Neural cell (in vitro differentiated cells): Measurements from ENCODE around the gene PLEKHA7. TPM values are rescaled to one million over a fixed set of nuclear protein-coding genes. Genes with fewer than 3 reads are reported as not detected.
A peak's percentile ranks its signal among the peaks of the same experiment; 100 is the strongest.

ENCODE experiments used
- H2AFZ ChIP-seq: fragments of 200-600, 300-800 bp; sonication (generic), shearing (Covaris generic); 2 replicates; pipeline ENCODE4 v1.6.0; 2014; ENCODE audit warnings: low read depth, mild to moderate bottlenecking, antibody characterized with exemption, low read length, moderate library complexity
- H3F3A ChIP-seq: fragments of 200-600 bp; shearing (Covaris generic); 2 replicates; pipeline ENCODE4 v1.6.1; 2016; ENCODE audit warnings: mild to moderate bottlenecking, moderate library complexity, mixed read lengths, antibody characterized with exemption, low read length; ENCODE audit not compliant: insufficient read depth, poor library complexity, severe bottlenecking
- H3K27ac ChIP-seq: fragments of 200-600, 300-800 bp; sonication (generic), shearing (Covaris generic); 2 replicates; pipeline ENCODE4 v1.5.1; 2014; ENCODE audit warnings: mild to moderate bottlenecking, low read length, moderate library complexity
- H3K27me3 ChIP-seq: fragments of 300-800, 200-600 bp; sonication (generic), shearing (Covaris generic); 2 replicates; pipeline ENCODE4 v1.6.0; 2014; ENCODE audit warnings: mild to moderate bottlenecking, low read depth, low read length, moderate library complexity; ENCODE audit not compliant: insufficient read depth
- H3K36me3 ChIP-seq: fragments of 300-800, 200-600 bp; sonication (generic), shearing (Covaris generic); 2 replicates; pipeline ENCODE4 v1.5.1; 2014; ENCODE audit warnings: mild to moderate bottlenecking, antibody characterized with exemption, low read length, moderate library complexity; ENCODE audit not compliant: insufficient read depth
- H3K4me2 ChIP-seq: fragments of 300-800, 200-600 bp; sonication (generic), shearing (Covaris generic); 2 replicates; pipeline ENCODE4 v1.6.0; 2014; ENCODE audit warnings: mild to moderate bottlenecking, low read length
- H3K4me3 ChIP-seq: fragments of 300-800, 200-600 bp; sonication (generic), shearing (Covaris generic); 2 replicates; pipeline ENCODE4 v1.5.1; 2014; ENCODE audit warnings: mild to moderate bottlenecking, low read length, moderate library complexity
- H3K79me2 ChIP-seq: fragments of 200-600 bp; shearing (Covaris generic); replicated peaks from 2 replicates; pipeline ENCODE4 v1.6.0; 2014; ENCODE audit warnings: mild to moderate bottlenecking, low read length, moderate library complexity; ENCODE audit not compliant: insufficient read depth
- H3K9ac ChIP-seq: fragments of 300-800, 200-600 bp; sonication (generic), shearing (Covaris generic); 2 replicates; pipeline ENCODE4 v1.6.1; 2016; ENCODE audit warnings: mild to moderate bottlenecking, low read length, mixed read lengths
- H3K9me2 ChIP-seq: fragments of 200-600 bp; shearing (Covaris generic); 2 replicates; pipeline ENCODE4 v1.6.1; 2016; ENCODE audit warnings: mild to moderate bottlenecking, low read length, mixed read lengths; ENCODE audit not compliant: insufficient read depth
- H3K9me3 ChIP-seq: fragments of 200-600, 300-800 bp; sonication (generic), shearing (Covaris generic); 2 replicates; pipeline ENCODE4 v1.6.1; 2016; ENCODE audit warnings: mild to moderate bottlenecking, mixed run types, low read length, moderate library complexity, mixed read lengths
- H4K20me1 ChIP-seq: fragments of 200-600 bp; shearing (Covaris generic); 2 replicates; pipeline ENCODE4 v1.6.1; 2016; ENCODE audit warnings: mild to moderate bottlenecking, mixed run types; ENCODE audit not compliant: insufficient read depth
- EP300 ChIP-seq: fragments of 450-650 bp; conservative IDR thresholded peaks from 2 replicates; pipeline ENCODE4 v1.6.1; 2014; ENCODE audit warnings: antibody characterized with exemption, mild to moderate bottlenecking, moderate library complexity; ENCODE audit not compliant: poor library complexity, severe bottlenecking
- EZH2 ChIP-seq: fragments of 200-600, 300-800 bp; shearing (Covaris generic), sonication (generic); IDR thresholded peaks from 2 replicates; pipeline ENCODE4 v1.6.1; 2014; ENCODE audit warnings: antibody characterized with exemption, low read length, borderline replicate concordance, mild to moderate bottlenecking; ENCODE audit not compliant: insufficient read depth, poor library complexity, severe bottlenecking
- MXI1 ChIP-seq: fragments of 450-650 bp; conservative IDR thresholded peaks from 2 replicates; pipeline ENCODE4 v1.6.1; 2014; ENCODE audit warnings: antibody characterized with exemption, mild to moderate bottlenecking; ENCODE audit not compliant: poor library complexity, severe bottlenecking
- POLR2AphosphoS5 ChIP-seq: IDR thresholded peaks from 2 replicates; pipeline ENCODE4 v1.6.1; 2012
- RAD21 ChIP-seq: fragments of 450-650 bp; conservative IDR thresholded peaks from 2 replicates; pipeline ENCODE4 v1.6.1; 2014; ENCODE audit warnings: antibody characterized with exemption, mild to moderate bottlenecking, moderate library complexity
- SMC3 ChIP-seq: fragments of 450-650 bp; conservative IDR thresholded peaks from 2 replicates; pipeline ENCODE4 v1.6.1; 2014; ENCODE audit warnings: antibody characterized with exemption, mild to moderate bottlenecking, moderate library complexity; ENCODE audit not compliant: poor library complexity
- TAF1 ChIP-seq: IDR thresholded peaks from 2 replicates; pipeline ENCODE4 v1.6.1; 2012; ENCODE audit warnings: low read depth
- polyA plus RNA-seq: library from polyadenylated mRNA; depleted of rRNA; stranded (reverse); fragments of >200 nt; gene quantifications from 2 replicates; pipeline ENCODE4 v1.2.3, GENCODE V29; 2014
- TF ChIP-seq, protein P1 (sequence below): fragments of 450-650 bp; IDR thresholded peaks from 2 replicates; pipeline ENCODE4 v1.5.1; 2014; ENCODE audit warnings: antibody characterized with exemption, mild to moderate bottlenecking, moderate library complexity; ENCODE audit not compliant: poor library complexity, severe bottlenecking
- TF ChIP-seq, protein P2 (sequence below): IDR thresholded peaks from 2 replicates; pipeline ENCODE4 v1.6.1; 2012; ENCODE audit warnings: borderline replicate concordance

Gene PLEKHA7
- polyA plus RNA-seq, 1 donor from 2014 or later, result 45.7 TPM

DNA sequence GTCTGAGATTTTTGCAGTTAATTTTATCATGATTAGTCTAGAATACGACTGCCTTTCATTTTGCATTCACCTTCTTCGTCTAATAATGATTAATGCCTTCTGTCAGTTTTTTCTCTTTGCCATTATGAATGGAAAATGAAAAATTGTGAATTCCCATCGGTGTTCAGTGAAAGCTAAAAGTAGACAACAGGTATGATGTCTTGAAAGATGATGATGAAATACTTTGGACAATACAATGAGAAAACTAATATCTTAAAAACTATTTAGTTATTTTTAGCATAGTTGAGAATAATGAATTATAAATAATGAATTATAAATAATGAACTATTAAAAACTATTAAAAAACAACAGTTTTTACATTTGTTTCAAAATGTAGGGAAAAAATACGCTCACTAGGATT lies 270.7 kb downstream of the PLEKHA7 start:
- no peak overlapping the region for H3K27ac ChIP-seq
- peaks cover 92% of the 10 kb centered on the region for H3K79me2 ChIP-seq
- H3K27me3 ChIP-seq, result no peaks in the 10 kb centered on the region
- H3K9me3 ChIP-seq, result peaks cover 3% of the 10 kb centered on the region
- TF ChIP-seq, protein P1, sequence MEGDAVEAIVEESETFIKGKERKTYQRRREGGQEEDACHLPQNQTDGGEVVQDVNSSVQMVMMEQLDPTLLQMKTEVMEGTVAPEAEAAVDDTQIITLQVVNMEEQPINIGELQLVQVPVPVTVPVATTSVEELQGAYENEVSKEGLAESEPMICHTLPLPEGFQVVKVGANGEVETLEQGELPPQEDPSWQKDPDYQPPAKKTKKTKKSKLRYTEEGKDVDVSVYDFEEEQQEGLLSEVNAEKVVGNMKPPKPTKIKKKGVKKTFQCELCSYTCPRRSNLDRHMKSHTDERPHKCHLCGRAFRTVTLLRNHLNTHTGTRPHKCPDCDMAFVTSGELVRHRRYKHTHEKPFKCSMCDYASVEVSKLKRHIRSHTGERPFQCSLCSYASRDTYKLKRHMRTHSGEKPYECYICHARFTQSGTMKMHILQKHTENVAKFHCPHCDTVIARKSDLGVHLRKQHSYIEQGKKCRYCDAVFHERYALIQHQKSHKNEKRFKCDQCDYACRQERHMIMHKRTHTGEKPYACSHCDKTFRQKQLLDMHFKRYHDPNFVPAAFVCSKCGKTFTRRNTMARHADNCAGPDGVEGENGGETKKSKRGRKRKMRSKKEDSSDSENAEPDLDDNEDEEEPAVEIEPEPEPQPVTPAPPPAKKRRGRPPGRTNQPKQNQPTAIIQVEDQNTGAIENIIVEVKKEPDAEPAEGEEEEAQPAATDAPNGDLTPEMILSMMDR, result no peak
- no peak for TF ChIP-seq SMC3
- TF ChIP-seq POLR2AphosphoS5, result no peak
- TF ChIP-seq RAD21, result no peak
- TF ChIP-seq EZH2, result no peak
- TF ChIP-seq, protein P2, sequence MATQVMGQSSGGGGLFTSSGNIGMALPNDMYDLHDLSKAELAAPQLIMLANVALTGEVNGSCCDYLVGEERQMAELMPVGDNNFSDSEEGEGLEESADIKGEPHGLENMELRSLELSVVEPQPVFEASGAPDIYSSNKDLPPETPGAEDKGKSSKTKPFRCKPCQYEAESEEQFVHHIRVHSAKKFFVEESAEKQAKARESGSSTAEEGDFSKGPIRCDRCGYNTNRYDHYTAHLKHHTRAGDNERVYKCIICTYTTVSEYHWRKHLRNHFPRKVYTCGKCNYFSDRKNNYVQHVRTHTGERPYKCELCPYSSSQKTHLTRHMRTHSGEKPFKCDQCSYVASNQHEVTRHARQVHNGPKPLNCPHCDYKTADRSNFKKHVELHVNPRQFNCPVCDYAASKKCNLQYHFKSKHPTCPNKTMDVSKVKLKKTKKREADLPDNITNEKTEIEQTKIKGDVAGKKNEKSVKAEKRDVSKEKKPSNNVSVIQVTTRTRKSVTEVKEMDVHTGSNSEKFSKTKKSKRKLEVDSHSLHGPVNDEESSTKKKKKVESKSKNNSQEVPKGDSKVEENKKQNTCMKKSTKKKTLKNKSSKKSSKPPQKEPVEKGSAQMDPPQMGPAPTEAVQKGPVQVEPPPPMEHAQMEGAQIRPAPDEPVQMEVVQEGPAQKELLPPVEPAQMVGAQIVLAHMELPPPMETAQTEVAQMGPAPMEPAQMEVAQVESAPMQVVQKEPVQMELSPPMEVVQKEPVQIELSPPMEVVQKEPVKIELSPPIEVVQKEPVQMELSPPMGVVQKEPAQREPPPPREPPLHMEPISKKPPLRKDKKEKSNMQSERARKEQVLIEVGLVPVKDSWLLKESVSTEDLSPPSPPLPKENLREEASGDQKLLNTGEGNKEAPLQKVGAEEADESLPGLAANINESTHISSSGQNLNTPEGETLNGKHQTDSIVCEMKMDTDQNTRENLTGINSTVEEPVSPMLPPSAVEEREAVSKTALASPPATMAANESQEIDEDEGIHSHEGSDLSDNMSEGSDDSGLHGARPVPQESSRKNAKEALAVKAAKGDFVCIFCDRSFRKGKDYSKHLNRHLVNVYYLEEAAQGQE, result no peak
- TF ChIP-seq TAF1, result no peak
- TF ChIP-seq MXI1, result no peak
- no peak for TF ChIP-seq EP300
- H3K4me2 ChIP-seq, result peak overlapping the region; percentile 31
- H2AFZ ChIP-seq, result no peak overlapping the region
- H3K9me2 ChIP-seq, result no peaks in the 10 kb centered on the region
- peak overlapping the region; percentile 28 for H3K4me3 ChIP-seq
- H3K36me3 ChIP-seq, result peaks cover 18% of the 10 kb centered on the region
- H3F3A ChIP-seq, result no peaks in the 10 kb centered on the region
- H3K9ac ChIP-seq, result no peak overlapping the region
- peaks cover 4% of the 10 kb centered on the region for H4K20me1 ChIP-seq

DNA sequence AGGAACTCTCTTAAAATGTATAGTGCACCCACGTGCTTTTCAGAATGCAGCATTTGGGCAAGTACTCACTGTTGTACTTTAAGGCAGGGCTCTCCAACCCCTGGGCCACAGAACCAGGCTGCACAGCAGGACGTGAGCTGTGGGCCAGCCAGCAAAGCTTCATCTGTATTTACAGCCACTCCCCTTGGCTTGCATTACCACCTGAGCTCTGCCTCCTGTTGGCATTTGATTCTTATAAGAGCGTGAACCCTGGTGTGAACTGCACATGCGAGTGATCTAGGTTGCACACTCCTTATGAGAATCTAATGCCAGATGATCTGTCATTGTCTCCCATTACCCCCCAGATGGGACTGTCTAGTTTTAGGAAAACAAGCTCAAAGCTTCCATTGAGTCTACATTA lies 272.7 kb downstream of the PLEKHA7 start:
- Histone ChIP-seq H4K20me1 (peaks cover 4% of the 10 kb centered on the region), H3K27ac (no peak overlapping the region), H3K79me2 (peaks cover 79% of the 10 kb centered on the region), H3K9ac (no peak overlapping the region), H3K9me3 (peaks cover 3% of the 10 kb centered on the region), H3K36me3 (peaks cover 12% of the 10 kb centered on the region), H3K4me3 (peak overlapping the region; percentile 39), H3K4me2 (no peak overlapping the region), H3K9me2 (no peaks in the 10 kb centered on the region), H3F3A (no peaks in the 10 kb centered on the region), H3K27me3 (no peaks in the 10 kb centered on the region), H2AFZ (no peak overlapping the region)
- TF ChIP-seq, protein P2, result no peak
- TF ChIP-seq EP300 (no peak), EZH2 (no peak)
